Mesodermal cell (in vitro differentiated cells): ENCODE results near the gene USP1.

Source experiments
- H3K27ac ChIP-seq: 2 replicates; pipeline ENCODE4 v1.7.0; 2013; ENCODE audit warnings: mild to moderate bottlenecking, low read depth, low read length, moderate library complexity; ENCODE audit not compliant: severe bottlenecking
- H3K36me3 ChIP-seq: 2 replicates; pipeline ENCODE4 v1.7.1; 2013; ENCODE audit warnings: mild to moderate bottlenecking, low read length, moderate library complexity; ENCODE audit not compliant: control insufficient read depth, insufficient read depth
- H3K4me1 ChIP-seq: one replicate; pipeline ENCODE4 v1.7.1; 2013; ENCODE audit warnings: mild to moderate bottlenecking, low read length; ENCODE audit not compliant: insufficient read depth, control insufficient read depth, poor library complexity, severe bottlenecking
- H3K4me3 ChIP-seq: 2 replicates; pipeline ENCODE4 v1.7.0; 2013; ENCODE audit warnings: low read length, control low read depth, mild to moderate bottlenecking; ENCODE audit not compliant: insufficient read depth, poor library complexity, severe bottlenecking; ENCODE audit errors: extremely low read depth
- H3K9me3 ChIP-seq: 2 replicates; pipeline ENCODE4 v1.7.1; 2013; ENCODE audit warnings: mild to moderate bottlenecking, low read length, moderate library complexity; ENCODE audit not compliant: control insufficient read depth
- WGBS, 2 experiments: methylation state at CpG; one replicate each; pipeline ENCODE4 v1.1.5; 2013; ENCODE audit warnings: missing lambda C conversion rate in 2 of 2; ENCODE audit not compliant: insufficient coverage in 2 of 2; 5-methylcytosine and 5-hydroxymethylcytosine counted together

The USP1 gene

GRCh38 chr1:62484824-62485468 is 48.1 kb downstream of the USP1 start:
- 82 to 100% methylated on average over 3 to 4 of the region's 5 CpGs for WGBS, 2 experiments
- peaks cover 14% of the 10 kb centered on the region for H3K36me3 ChIP-seq

GRCh38 chr1:62487956-62488355 is 51.1 kb downstream of the USP1 start:
- H3K27ac ChIP-seq, result no peak overlapping the region
- H3K4me3 ChIP-seq, result no peak overlapping the region
- no peaks in the 10 kb centered on the region for H3K4me1 ChIP-seq
- WGBS, 2 experiments, result no CpG with 5 or more reads among the region's 2 CpGs
- peaks cover 29% of the 10 kb centered on the region for H3K36me3 ChIP-seq
- no peaks in the 10 kb centered on the region for H3K9me3 ChIP-seq

More at GRCh38 chr1:62484824-62485468, 48.1 kb downstream of the USP1 start:
- no peaks in the 10 kb centered on the region for H3K9me3 ChIP-seq
- no peak overlapping the region for H3K27ac ChIP-seq
- H3K4me1 ChIP-seq, result no peaks in the 10 kb centered on the region
- no peak overlapping the region for H3K4me3 ChIP-seq

- Histone ChIP-seq H3K4me1 (no peaks in the 10 kb centered on the region), H3K27ac (no peak overlapping the region), H3K4me3 (no peak overlapping the region), H3K36me3 (peaks cover 39% of the 10 kb centered on the region), H3K9me3 (no peaks in the 10 kb centered on the region)
- WGBS, 2 experiments, result 100% methylated on average over 1 of the region's 2 CpGs; no CpG with 5 or more reads in 1 of the 2 experiments
Measured at GRCh38 chr1:62492521-62492920, 55.7 kb downstream of the USP1 start.

GRCh38 chr1:62493656-62494055 is 56.8 kb downstream of the USP1 start:
- WGBS, 2 experiments, result no CpG with 5 or more reads among the region's 3 CpGs
- Histone ChIP-seq H3K9me3 (no peaks in the 10 kb centered on the region), H3K27ac (no peak overlapping the region), H3K4me3 (no peak overlapping the region), H3K36me3 (peaks cover 33% of the 10 kb centered on the region), H3K4me1 (no peaks in the 10 kb centered on the region)

- Histone ChIP-seq H3K27ac (no peak overlapping the region), H3K4me3 (no peak overlapping the region), H3K36me3 (peaks cover 30% of the 10 kb centered on the region), H3K9me3 (no peaks in the 10 kb centered on the region), H3K4me1 (no peaks in the 10 kb centered on the region)
- WGBS, 2 experiments, result 98 to 100% methylated on average over 2 to 4 of the region's 4 CpGs
Measured at GRCh38 chr1:62494137-62494536, 57.3 kb downstream of the USP1 start.

- Histone ChIP-seq H3K27ac (no peak overlapping the region), H3K4me3 (no peak overlapping the region), H3K9me3 (no peaks in the 10 kb centered on the region), H3K4me1 (no peaks in the 10 kb centered on the region), H3K36me3 (peaks cover 10% of the 10 kb centered on the region)
Measured at GRCh38 chr1:62500210-62500609, 63.4 kb downstream of the USP1 start.
